ENCODE measurements around the gene P4HB. TPM values are rescaled to one million over a fixed set of nuclear protein-coding genes. Genes with fewer than 3 reads are reported as not detected.

Gene P4HB
- total RNA-seq, 4 donors from 2014 or later, result 548 to 1,124 (median 681) TPM

- 85 to 86% methylated on average over 3 of the region's 3 CpGs for WGBS, 2 donors
- DNase-seq, result no peak
Observed at GRCh38 chr17:81794074-81794476, 66.3 kb downstream of the P4HB start.

More at GRCh38 chr17:81794074-81794476, 66.3 kb downstream of the P4HB start:
- Histone ChIP-seq H3K4me3 (replicated peaks in 1 of 3) (no peak overlapping the region), H3K9me3 (no peaks in the 10 kb centered on the region), H3K36me3 (no peaks in the 10 kb centered on the region), H3K4me1 (no peaks in the 10 kb centered on the region), H3K27me3 (no peaks in the 10 kb centered on the region), H3K27ac (no peak overlapping the region)
- intact Hi-C loops (cut with DNase I), result no loop called here
- TF ChIP-seq CTCF (IDR thresholded peaks at IDR 0.05), result no peak
- no peak for TF ChIP-seq POLR2A (IDR thresholded peaks at IDR 0.05)

Other genes with a start within 250 kb of the P4HB start
- gene NPLOC4, start 223.4 kb downstream of the P4HB start, total RNA-seq, result 10 to 100 TPM; 45.8 to 98.5 (median 58.1) TPM
- 1 to 10 TPM in 1 of 4 donors, under 1 TPM in 2, not detected in 1; 0.29 to 2.6 (median 0.40) TPM for gene TSPAN10, start 223.3 kb downstream of the P4HB start, total RNA-seq
- gene PDE6G, start 204.0 kb downstream of the P4HB start, total RNA-seq, result not detected
- gene OXLD1, start 193.9 kb downstream of the P4HB start, total RNA-seq, result 10 to 100 TPM; 20.5 to 46.3 (median 34.2) TPM
- 10 to 100 TPM in 1 of 4 donors, 1 to 10 TPM in 3; 4.4 to 11.4 (median 8.8) TPM for gene CCDC137, start 193.8 kb downstream of the P4HB start, total RNA-seq
- 10 to 100 TPM; 29.7 to 46.5 (median 37.2) TPM for gene ARL16, start 176.7 kb downstream of the P4HB start, total RNA-seq
- gene HGS, start 176.5 kb downstream of the P4HB start, total RNA-seq, result 10 to 100 TPM; 62.9 to 98.3 (median 67.3) TPM
- 10 to 100 TPM; 30.7 to 89.3 (median 46.4) TPM for gene MRPL12, start 157.2 kb downstream of the P4HB start, total RNA-seq
- gene SLC25A10, start 148.3 kb downstream of the P4HB start, total RNA-seq, result 10 to 100 TPM in 3 of 4 donors, 1 to 10 TPM in 1; 8.9 to 26.3 (median 20.8) TPM
- gene GCGR, start 56.4 kb downstream of the P4HB start, total RNA-seq, result not detected
- gene MCRIP1, start 27.2 kb downstream of the P4HB start, total RNA-seq, result 10 to 100 TPM; 55.2 to 88.6 (median 83.7) TPM
- not detected for gene PPP1R27, start 25.5 kb downstream of the P4HB start, total RNA-seq
- 100 to 1,000 TPM; 115 to 173 (median 164) TPM for gene ARHGDIA, start 10.8 kb upstream of the P4HB start, total RNA-seq
- 100 to 1,000 TPM in 1 of 4 donors, 10 to 100 TPM in 3; 55.5 to 106 (median 75.4) TPM for gene ALYREF, start 31.1 kb upstream of the P4HB start, total RNA-seq
- gene ANAPC11, start 31.2 kb upstream of the P4HB start, total RNA-seq, result 100 to 1,000 TPM in 3 of 4 donors, 10 to 100 TPM in 1; 88.8 to 202 (median 169) TPM
- gene NPB, start 41.7 kb upstream of the P4HB start, total RNA-seq, result 1 to 10 TPM in 1 of 4 donors, under 1 TPM in 2, not detected in 1; 0.33 to 1.1 (median 0.38) TPM
- gene PCYT2, start 50.9 kb upstream of the P4HB start, total RNA-seq, result 10 to 100 TPM; 30.4 to 36.5 (median 34.2) TPM
- gene SIRT7, start 57.6 kb upstream of the P4HB start, total RNA-seq, result 10 to 100 TPM in 3 of 4 donors, 1 to 10 TPM in 1; 8.9 to 23.5 (median 15.8) TPM
- 10 to 100 TPM; 28.2 to 51.8 (median 36.4) TPM for gene MAFG, start 67.2 kb upstream of the P4HB start, total RNA-seq
- gene PYCR1, start 76.8 kb upstream of the P4HB start, total RNA-seq, result 10 to 100 TPM in 2 of 4 donors, 1 to 10 TPM in 2; 5.5 to 29.2 (median 13.9) TPM
- not detected for gene MYADML2, start 86.7 kb upstream of the P4HB start, total RNA-seq
- under 1 TPM in 1 of 4 donors, not detected in 3; 0.40 TPM for gene NOTUM, start 100.7 kb upstream of the P4HB start, total RNA-seq
- gene ASPSCR1, start 117.1 kb upstream of the P4HB start, total RNA-seq, result 10 to 100 TPM; 23.2 to 53.6 (median 35.7) TPM
- gene CENPX, start 162.3 kb upstream of the P4HB start, total RNA-seq, result 10 to 100 TPM; 40.7 to 95.9 (median 78.0) TPM
- 10 to 100 TPM; 15.3 to 33.0 (median 18.9) TPM for gene LRRC45, start 162.8 kb upstream of the P4HB start, total RNA-seq
- gene RAC3, start 171.1 kb upstream of the P4HB start, total RNA-seq, result 10 to 100 TPM; 11.8 to 23.8 (median 14.4) TPM
- 100 to 1,000 TPM in 2 of 4 donors, 10 to 100 TPM in 2; 88.6 to 161 (median 114) TPM for gene DCXR, start 177.2 kb upstream of the P4HB start, total RNA-seq
- gene RFNG, start 191.3 kb upstream of the P4HB start, total RNA-seq, result 10 to 100 TPM; 36.0 to 49.0 (median 38.3) TPM
- gene GPS1, start 191.4 kb upstream of the P4HB start, total RNA-seq, result 100 to 1,000 TPM in 2 of 4 donors, 10 to 100 TPM in 2; 80.1 to 164 (median 102) TPM
- 10 to 100 TPM; 58.7 to 90.5 (median 75.5) TPM for gene DUS1L, start 205.3 kb upstream of the P4HB start, total RNA-seq
- gene FASN, start 237.7 kb upstream of the P4HB start, total RNA-seq, result 10 to 100 TPM; 23.5 to 92.5 (median 77.3) TPM